HEK293 (cell line): ENCODE measurements around the gene MAFF.

ENCODE experiments used
- CTCF ChIA-PET: fragments of 350-600 bp; formaldehyde crosslinking; extraction: SDS; loops from one replicate; lab custom pipeline; 2021; ENCODE audit warnings: antibody characterized with exemption; lab: Yijun Ruan, JAX
- POLR2A ChIA-PET: fragments of 300-600 bp; formaldehyde crosslinking; extraction: SDS; loops from one replicate; lab custom pipeline; 2020; ENCODE audit warnings: antibody characterized with exemption, inconsistent platforms; lab: Yijun Ruan, JAX
- H3K27ac ChIP-seq: fragments of 200-500 bp; sonication (Bioruptor generic); 2 replicates; pipeline ENCODE4 v1.5.1; 2014; ENCODE audit warnings: low read depth, low read length, control low read depth, inconsistent platforms; ENCODE audit errors: extremely low read depth
- H3K36me3 ChIP-seq, 2 experiments: fragments of 200-500 bp in 1 of 2; sonication (Bioruptor generic) in 1 of 2; 1 replicate in 1 of 2; 2 replicates in 1 of 2; pipeline ENCODE4 v1.5.1; 2014 to 2017; ENCODE audit warnings: inconsistent platforms in 2 of 2, low read length in 2 of 2; ENCODE audit not compliant: control insufficient read depth in 2 of 2, insufficient read depth in 1 of 2
- H3K4me1 ChIP-seq: fragments of 200-500 bp; sonication (Bioruptor generic); 2 replicates; pipeline ENCODE4 v1.5.1; 2014; ENCODE audit warnings: mild to moderate bottlenecking, low read length, inconsistent platforms; ENCODE audit not compliant: control insufficient read depth, insufficient read depth
- H3K4me3 ChIP-seq: 2 replicates; pipeline ENCODE4 v1.5.1; 2011; ENCODE audit warnings: low read depth, mild to moderate bottlenecking, control low read depth, low read length, moderate library complexity
- H3K9me3 ChIP-seq: fragments of 200-500 bp; sonication (Bioruptor generic); 2 replicates; pipeline ENCODE4 v1.5.1; 2014; ENCODE audit warnings: low read depth, low read length, inconsistent platforms; ENCODE audit not compliant: control insufficient read depth, insufficient read depth
- HOXC10 ChIP-seq: sonication (generic); formaldehyde crosslinking; IDR thresholded peaks from 2 replicates; pipeline ENCODE4 v1.8.1; 2023; ENCODE audit warnings: mild to moderate bottlenecking, missing genetic modification reagents
- PRDM4 ChIP-seq: fragments of 450-650 bp; formaldehyde crosslinking; IDR thresholded peaks from 2 replicates; pipeline ENCODE4 v1.5.1; 2017; ENCODE audit warnings: missing biosample characterization, missing genetic modification characterization
- ZBTB48 ChIP-seq: fragments of 450-650 bp; formaldehyde crosslinking; IDR thresholded peaks from 2 replicates; pipeline ENCODE4 v1.5.1; 2016; ENCODE audit warnings: missing biosample characterization, missing genetic modification characterization
- ZBTB49 ChIP-seq: fragments of 450-650 bp; formaldehyde crosslinking; IDR thresholded peaks from 2 replicates; pipeline ENCODE4 v1.5.1; 2016; ENCODE audit warnings: missing biosample characterization, missing genetic modification characterization, low read depth
- ZFP37 ChIP-seq: fragments of 450-650 bp; formaldehyde crosslinking; IDR thresholded peaks from 2 replicates; pipeline ENCODE4 v1.5.1; 2016; ENCODE audit warnings: missing biosample characterization, missing genetic modification characterization
- ZFP41 ChIP-seq: fragments of 450-650 bp; formaldehyde crosslinking; IDR thresholded peaks from 2 replicates; pipeline ENCODE4 v1.5.1; 2016; ENCODE audit warnings: missing biosample characterization, missing genetic modification characterization, borderline replicate concordance
- ZFP69B ChIP-seq: fragments of 450-650 bp; formaldehyde crosslinking; IDR thresholded peaks from 2 replicates; pipeline ENCODE4 v1.5.1; 2016; ENCODE audit warnings: missing biosample characterization, missing genetic modification characterization
- ZNF157 ChIP-seq: fragments of 450-650 bp; formaldehyde crosslinking; IDR thresholded peaks from 2 replicates; pipeline ENCODE4 v1.5.1; 2016; ENCODE audit warnings: missing biosample characterization, missing genetic modification characterization
- ZNF184 ChIP-seq: fragments of 450-650 bp; IDR thresholded peaks from 2 replicates; pipeline ENCODE4 v1.5.1; 2018; ENCODE audit warnings: missing biosample characterization, mild to moderate bottlenecking, missing genetic modification characterization
- ZNF248 ChIP-seq: fragments of 450-650 bp; formaldehyde crosslinking; IDR thresholded peaks from 2 replicates; pipeline ENCODE4 v1.5.1; 2017; ENCODE audit warnings: missing biosample characterization, missing genetic modification characterization
- ZNF416 ChIP-seq: fragments of 450-650 bp; formaldehyde crosslinking; IDR thresholded peaks from 2 replicates; pipeline ENCODE4 v1.5.1; 2016; ENCODE audit warnings: missing biosample characterization, missing genetic modification characterization
- ZNF426 ChIP-seq: fragments of 450-650 bp; formaldehyde crosslinking; IDR thresholded peaks from 2 replicates; pipeline ENCODE4 v1.5.1; 2017; ENCODE audit warnings: missing biosample characterization, missing genetic modification characterization, mild to moderate bottlenecking, inconsistent platforms, moderate library complexity
- ZNF548 ChIP-seq: fragments of 450-650 bp; formaldehyde crosslinking; IDR thresholded peaks from 2 replicates; pipeline ENCODE4 v1.5.1; 2016; ENCODE audit warnings: missing biosample characterization, missing genetic modification characterization
- ZNF571 ChIP-seq: fragments of 450-650 bp; formaldehyde crosslinking; IDR thresholded peaks from 2 replicates; pipeline ENCODE4 v1.5.0; 2017; ENCODE audit warnings: missing biosample characterization, missing genetic modification characterization
- ZNF629 ChIP-seq: fragments of 450-650 bp; formaldehyde crosslinking; IDR thresholded peaks from 2 replicates; pipeline ENCODE4 v1.5.1; 2017; ENCODE audit warnings: missing biosample characterization, missing genetic modification characterization
- ZNF677 ChIP-seq: fragments of 450-650 bp; IDR thresholded peaks from 2 replicates; pipeline ENCODE4 v1.5.0; 2018; ENCODE audit warnings: missing biosample characterization, mild to moderate bottlenecking, missing genetic modification characterization, moderate library complexity
- ZNF785 ChIP-seq: fragments of 450-650 bp; formaldehyde crosslinking; IDR thresholded peaks from 2 replicates; pipeline ENCODE4 v1.5.1; 2016; ENCODE audit warnings: missing biosample characterization, missing genetic modification characterization
- ZNF830 ChIP-seq: fragments of 450-650 bp; IDR thresholded peaks from 2 replicates; pipeline ENCODE4 v1.5.0; 2018; ENCODE audit warnings: missing biosample characterization, missing genetic modification characterization, low read depth, mild to moderate bottlenecking, moderate library complexity
- TF ChIP-seq, protein P1 (sequence below): sonication (generic); formaldehyde crosslinking; IDR thresholded peaks from 2 replicates; pipeline ENCODE4 v1.8.1; 2022; ENCODE audit warnings: mild to moderate bottlenecking, moderate library complexity, missing genetic modification reagents
- TF ChIP-seq, protein P2 (sequence below): fragments of 450-650 bp; formaldehyde crosslinking; IDR thresholded peaks from 2 replicates; pipeline ENCODE4 v1.5.1; 2017; ENCODE audit warnings: missing biosample characterization, missing genetic modification characterization
- TF ChIP-seq, protein P3 (sequence below): fragments of 450-650 bp; formaldehyde crosslinking; IDR thresholded peaks from 2 replicates; pipeline ENCODE4 v1.5.1; 2016; ENCODE audit warnings: missing biosample characterization, missing genetic modification characterization
- TF ChIP-seq, protein P4 (sequence below): fragments of 450-650 bp; formaldehyde crosslinking; IDR thresholded peaks from 2 replicates; pipeline ENCODE4 v1.5.1; 2016; ENCODE audit warnings: missing biosample characterization, missing genetic modification characterization

The MAFF gene

GRCh38 chr22:38167988-38168407 is 33.8 kb upstream of the MAFF start:
- POLR2A ChIA-PET: no interaction called here
- no peak overlapping the region for H3K4me3 ChIP-seq
- no peaks in the 10 kb centered on the region for H3K9me3 ChIP-seq
- no peak overlapping the region for H3K27ac ChIP-seq
- no peaks in the 10 kb centered on the region for H3K4me1 ChIP-seq
- CTCF ChIA-PET: interaction anchor here (0.6 to 0.8 kb wide), 2 partner anchors 13 to 116 kb away, joined by 3 read pairs; no protein-coding TSS in a partner anchor
- peaks cover 0 to 31% of the 10 kb centered on the region in 2 experiments; a peak in 2 of 3 replicates for H3K36me3 ChIP-seq
- no peak for TF ChIP-seq ZBTB49 (tag by site-specific recombination)
- TF ChIP-seq, protein P1, sequence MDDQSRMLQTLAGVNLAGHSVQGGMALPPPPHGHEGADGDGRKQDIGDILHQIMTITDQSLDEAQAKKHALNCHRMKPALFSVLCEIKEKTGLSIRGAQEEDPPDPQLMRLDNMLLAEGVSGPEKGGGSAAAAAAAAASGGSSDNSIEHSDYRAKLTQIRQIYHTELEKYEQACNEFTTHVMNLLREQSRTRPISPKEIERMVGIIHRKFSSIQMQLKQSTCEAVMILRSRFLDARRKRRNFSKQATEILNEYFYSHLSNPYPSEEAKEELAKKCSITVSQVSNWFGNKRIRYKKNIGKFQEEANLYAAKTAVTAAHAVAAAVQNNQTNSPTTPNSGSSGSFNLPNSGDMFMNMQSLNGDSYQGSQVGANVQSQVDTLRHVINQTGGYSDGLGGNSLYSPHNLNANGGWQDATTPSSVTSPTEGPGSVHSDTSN (CRISPR knock-in tag): no peak
- no peak for TF ChIP-seq ZNF426 (tag by site-specific recombination)
- TF ChIP-seq ZNF548 (tag by site-specific recombination): no peak
- no peak for TF ChIP-seq ZFP69B
- TF ChIP-seq, protein P2, sequence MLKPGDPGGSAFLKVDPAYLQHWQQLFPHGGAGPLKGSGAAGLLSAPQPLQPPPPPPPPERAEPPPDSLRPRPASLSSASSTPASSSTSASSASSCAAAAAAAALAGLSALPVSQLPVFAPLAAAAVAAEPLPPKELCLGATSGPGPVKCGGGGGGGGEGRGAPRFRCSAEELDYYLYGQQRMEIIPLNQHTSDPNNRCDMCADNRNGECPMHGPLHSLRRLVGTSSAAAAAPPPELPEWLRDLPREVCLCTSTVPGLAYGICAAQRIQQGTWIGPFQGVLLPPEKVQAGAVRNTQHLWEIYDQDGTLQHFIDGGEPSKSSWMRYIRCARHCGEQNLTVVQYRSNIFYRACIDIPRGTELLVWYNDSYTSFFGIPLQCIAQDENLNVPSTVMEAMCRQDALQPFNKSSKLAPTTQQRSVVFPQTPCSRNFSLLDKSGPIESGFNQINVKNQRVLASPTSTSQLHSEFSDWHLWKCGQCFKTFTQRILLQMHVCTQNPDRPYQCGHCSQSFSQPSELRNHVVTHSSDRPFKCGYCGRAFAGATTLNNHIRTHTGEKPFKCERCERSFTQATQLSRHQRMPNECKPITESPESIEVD (tag by site-specific recombination): no peak
- no peak for TF ChIP-seq HOXC10 (CRISPR knock-in tag)
- no peak for TF ChIP-seq PRDM4
- no peak for TF ChIP-seq ZFP37
- no peak for TF ChIP-seq ZNF677 (tag by site-specific recombination)
- TF ChIP-seq, protein P3, sequence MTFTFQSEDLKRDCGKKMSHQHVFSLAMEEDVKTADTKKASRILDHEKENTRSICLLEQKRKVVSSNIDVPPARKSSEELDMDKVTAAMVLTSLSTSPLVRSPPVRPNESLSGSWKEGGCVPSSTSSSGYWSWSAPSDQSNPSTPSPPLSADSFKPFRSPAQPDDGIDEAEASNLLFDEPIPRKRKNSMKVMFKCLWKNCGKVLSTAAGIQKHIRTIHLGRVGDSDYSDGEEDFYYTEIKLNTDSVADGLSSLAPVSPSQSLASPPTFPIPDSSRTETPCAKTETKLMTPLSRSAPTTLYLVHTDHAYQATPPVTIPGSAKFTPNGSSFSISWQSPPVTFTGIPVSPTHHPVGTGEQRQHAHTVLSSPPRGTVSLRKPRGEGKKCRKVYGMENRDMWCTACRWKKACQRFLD (tag by site-specific recombination): no peak
- no peak for TF ChIP-seq ZBTB48
- TF ChIP-seq ZFP41 (tag by site-specific recombination): no peak

GRCh38 chr22:38169116-38169515 is 32.7 kb upstream of the MAFF start:
- ChIA-PET CTCF (no interaction called here), POLR2A (no interaction called here)
- Histone ChIP-seq H3K4me1 (no peaks in the 10 kb centered on the region), H3K27ac (no peak overlapping the region), H3K9me3 (no peaks in the 10 kb centered on the region), H3K4me3 (no peak overlapping the region), H3K36me3 (peaks cover 0 to 31% of the 10 kb centered on the region in 2 experiments; a peak in 2 of 3 replicates)
- TF ChIP-seq ZNF785 (no peak), ZNF416 (no peak), ZNF157 (tag by site-specific recombination) (no peak), ZNF830 (tag by site-specific recombination) (no peak), ZNF184 (tag by site-specific recombination) (no peak), ZNF248 (tag by site-specific recombination) (no peak), ZNF629 (tag by site-specific recombination) (no peak), ZNF571 (no peak)
- TF ChIP-seq, protein P4, sequence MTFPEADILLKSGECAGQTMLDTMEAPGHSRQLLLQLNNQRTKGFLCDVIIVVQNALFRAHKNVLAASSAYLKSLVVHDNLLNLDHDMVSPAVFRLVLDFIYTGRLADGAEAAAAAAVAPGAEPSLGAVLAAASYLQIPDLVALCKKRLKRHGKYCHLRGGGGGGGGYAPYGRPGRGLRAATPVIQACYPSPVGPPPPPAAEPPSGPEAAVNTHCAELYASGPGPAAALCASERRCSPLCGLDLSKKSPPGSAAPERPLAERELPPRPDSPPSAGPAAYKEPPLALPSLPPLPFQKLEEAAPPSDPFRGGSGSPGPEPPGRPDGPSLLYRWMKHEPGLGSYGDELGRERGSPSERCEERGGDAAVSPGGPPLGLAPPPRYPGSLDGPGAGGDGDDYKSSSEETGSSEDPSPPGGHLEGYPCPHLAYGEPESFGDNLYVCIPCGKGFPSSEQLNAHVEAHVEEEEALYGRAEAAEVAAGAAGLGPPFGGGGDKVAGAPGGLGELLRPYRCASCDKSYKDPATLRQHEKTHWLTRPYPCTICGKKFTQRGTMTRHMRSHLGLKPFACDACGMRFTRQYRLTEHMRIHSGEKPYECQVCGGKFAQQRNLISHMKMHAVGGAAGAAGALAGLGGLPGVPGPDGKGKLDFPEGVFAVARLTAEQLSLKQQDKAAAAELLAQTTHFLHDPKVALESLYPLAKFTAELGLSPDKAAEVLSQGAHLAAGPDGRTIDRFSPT (tag by site-specific recombination): no peak
